PC-9 (cell line): ENCODE results near the gene NLRP13.

Experiments
- EZH2 ChIP-seq: fragments of 200-600 bp; sonication (generic); IDR thresholded peaks from 2 replicates; pipeline ENCODE4 v1.8.0; 2017; ENCODE audit warnings: antibody characterized with exemption, low read depth
- TF ChIP-seq, protein P1 (sequence below): fragments of 200-600 bp; sonication (generic); conservative IDR thresholded peaks from 2 replicates; pipeline ENCODE4 v1.6.1; 2017; ENCODE audit warnings: mixed run types, antibody characterized with exemption, mild to moderate bottlenecking, moderate library complexity

DNA sequence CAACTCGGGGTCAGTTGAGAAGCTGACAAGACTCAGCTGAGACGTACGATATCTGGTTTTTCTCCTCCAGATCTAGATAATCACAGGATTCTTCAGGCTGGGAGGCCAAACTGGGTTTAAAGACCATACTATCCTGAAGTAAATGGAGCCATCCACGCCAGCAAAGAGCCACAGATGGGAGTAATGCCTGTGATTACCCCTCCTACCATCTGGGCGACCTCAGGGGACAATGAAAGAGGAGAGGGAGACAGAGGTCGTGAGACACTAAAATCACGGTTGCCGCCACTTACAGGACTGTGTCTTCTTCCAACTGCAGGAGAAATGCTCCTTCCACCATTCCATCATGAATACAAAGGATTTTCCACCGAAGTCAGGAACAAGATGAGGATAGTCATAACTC, 3.1 kb upstream of the NLRP13 start:
- TF ChIP-seq, protein P1, sequence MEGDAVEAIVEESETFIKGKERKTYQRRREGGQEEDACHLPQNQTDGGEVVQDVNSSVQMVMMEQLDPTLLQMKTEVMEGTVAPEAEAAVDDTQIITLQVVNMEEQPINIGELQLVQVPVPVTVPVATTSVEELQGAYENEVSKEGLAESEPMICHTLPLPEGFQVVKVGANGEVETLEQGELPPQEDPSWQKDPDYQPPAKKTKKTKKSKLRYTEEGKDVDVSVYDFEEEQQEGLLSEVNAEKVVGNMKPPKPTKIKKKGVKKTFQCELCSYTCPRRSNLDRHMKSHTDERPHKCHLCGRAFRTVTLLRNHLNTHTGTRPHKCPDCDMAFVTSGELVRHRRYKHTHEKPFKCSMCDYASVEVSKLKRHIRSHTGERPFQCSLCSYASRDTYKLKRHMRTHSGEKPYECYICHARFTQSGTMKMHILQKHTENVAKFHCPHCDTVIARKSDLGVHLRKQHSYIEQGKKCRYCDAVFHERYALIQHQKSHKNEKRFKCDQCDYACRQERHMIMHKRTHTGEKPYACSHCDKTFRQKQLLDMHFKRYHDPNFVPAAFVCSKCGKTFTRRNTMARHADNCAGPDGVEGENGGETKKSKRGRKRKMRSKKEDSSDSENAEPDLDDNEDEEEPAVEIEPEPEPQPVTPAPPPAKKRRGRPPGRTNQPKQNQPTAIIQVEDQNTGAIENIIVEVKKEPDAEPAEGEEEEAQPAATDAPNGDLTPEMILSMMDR = no peak
- no peak for TF ChIP-seq EZH2
